GM21528 (cell line): ENCODE data around the gene POLR2C.
"Not testable (repeated sequence)": the region's sequence is repeated elsewhere in the genome, so short reads cannot be mapped to it uniquely, and the experiment has no call there.

Experiments
- ATAC-seq: cut with Tn5 transposase; IDR thresholded peaks from one replicate; pipeline ENCODE4 v1.9.1; 2021; ENCODE audit warnings: mild to moderate bottlenecking, moderate library complexity; ENCODE audit not compliant: unreplicated experiment, low FRiP score

The POLR2C gene

DNA sequence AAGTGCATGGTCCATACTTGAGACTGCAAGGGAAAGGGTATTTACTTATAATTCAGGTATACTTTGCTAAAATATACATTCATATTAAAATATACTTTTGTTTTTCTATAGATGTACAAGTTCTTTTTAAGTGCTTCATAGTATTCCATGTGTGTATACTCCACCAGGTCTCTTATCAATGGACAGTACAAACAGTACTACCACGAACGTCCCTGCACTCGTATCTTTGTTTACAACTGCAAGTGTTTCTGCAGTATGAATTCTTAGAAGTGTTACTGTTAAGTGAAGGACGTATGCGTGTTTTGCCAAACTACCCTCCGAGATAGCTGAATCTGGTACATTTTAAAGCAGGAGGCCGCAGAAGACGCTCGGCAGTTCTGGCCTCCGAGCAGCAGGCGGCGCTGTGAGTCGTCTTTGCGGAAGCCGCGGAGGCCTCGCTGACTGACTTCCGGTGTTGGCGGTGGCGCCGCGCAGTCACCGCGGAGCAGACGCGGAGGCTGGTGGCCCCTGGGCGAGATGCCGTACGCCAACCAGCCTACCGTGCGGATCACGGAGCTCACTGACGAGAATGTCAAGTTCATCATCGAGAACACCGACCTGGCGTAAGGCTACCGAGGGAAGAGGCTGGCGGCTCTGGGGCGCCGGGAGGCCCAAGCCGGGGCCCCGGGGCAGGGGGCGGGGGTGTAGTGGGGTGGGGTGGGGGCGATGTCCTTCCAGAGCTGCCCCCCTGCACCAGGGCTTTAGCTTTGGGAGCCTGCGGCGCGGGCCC lies at the start of gene POLR2C:
POLR2C (plus strand) TSS at position 471 of the 769 bp plus-strand sequence; CDS start at position 517, 46 bp downstream.
- ATAC-seq, result peak; percentile 78

GRCh38 chr16:57413301-57413730 lies 49.2 kb upstream of the POLR2C start:
- no peak for ATAC-seq

- no peak for ATAC-seq
These were observed 48.7 kb upstream of the POLR2C start for GRCh38 chr16:57413733-57414132.

GRCh38 chr16:57416084-57416483 lies 46.4 kb upstream of the POLR2C start:
- no peak for ATAC-seq

DNA sequence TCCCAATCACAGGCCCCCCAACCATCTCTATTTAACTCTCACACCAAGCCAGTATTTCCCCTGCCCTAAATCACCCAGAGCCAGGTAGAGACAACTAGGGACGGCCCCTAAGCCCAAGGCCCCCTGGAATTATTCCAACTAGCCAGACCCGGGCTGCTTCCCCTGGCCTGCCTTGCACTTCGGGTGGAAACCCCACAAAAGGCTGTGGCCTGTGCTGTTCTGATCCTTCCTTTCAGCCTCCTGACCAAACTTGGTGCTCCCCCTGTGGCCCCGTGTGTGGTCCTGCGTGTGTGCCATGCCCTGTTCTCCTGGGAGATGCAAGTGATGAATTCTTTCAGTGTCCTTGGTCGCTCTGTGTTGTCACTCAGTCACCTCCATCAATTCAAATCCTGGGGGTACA lies 43.0 kb upstream of the POLR2C start:
- no peak for ATAC-seq

- ATAC-seq, result no peak
These were observed 40.2 kb upstream of the POLR2C start for GRCh38 chr16:57422026-57422944.

DNA sequence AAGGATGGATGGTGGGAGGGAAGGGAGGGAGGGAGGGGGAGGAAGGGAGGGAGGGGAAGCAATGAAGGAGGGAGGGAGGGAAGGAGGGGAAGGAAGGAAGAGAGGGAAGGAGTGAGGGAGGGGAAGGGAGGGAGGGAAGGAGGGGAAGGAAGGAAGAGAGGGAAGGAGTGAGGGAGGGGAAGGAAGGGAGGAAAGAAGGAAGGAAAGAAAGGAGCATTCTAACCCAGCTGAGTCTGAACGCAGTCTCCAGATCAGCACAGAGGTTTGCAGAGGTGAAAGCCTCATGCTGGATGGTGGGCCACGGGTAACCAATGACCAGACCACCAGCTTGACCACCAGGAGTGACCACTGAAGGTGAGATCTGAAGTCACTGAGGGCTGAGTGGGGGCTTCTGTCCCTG lies 39.3 kb upstream of the POLR2C start:
- no peak for ATAC-seq

GRCh38 chr16:57424583-57424982 lies 37.9 kb upstream of the POLR2C start:
- ATAC-seq, result no peak

DNA sequence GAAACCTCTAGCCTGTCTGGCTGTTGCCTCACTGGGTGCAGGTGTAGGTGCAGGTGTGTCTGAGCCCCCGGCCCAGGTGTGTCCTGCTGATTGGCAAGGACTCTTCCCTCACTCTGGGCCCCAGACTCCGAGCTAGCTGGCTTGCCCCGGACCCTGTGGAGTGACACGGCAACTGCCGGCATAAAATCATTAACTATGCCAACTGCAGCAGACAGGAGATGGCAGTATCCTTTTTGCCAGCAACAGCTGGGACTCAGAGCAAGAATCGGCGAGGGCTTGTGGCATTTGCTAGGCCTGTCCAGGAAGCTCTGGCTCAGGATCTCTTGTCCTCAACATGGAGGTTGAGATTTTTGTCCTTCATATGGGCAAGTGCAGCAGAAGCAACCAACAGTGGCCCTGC lies 36.1 kb upstream of the POLR2C start:
- no peak for ATAC-seq

GRCh38 chr16:57427307-57427706 lies 35.2 kb upstream of the POLR2C start:
- no peak for ATAC-seq

GRCh38 chr16:57427824-57428223 lies 34.7 kb upstream of the POLR2C start:
- no peak for ATAC-seq

- no peak for ATAC-seq
These were observed 31.5 kb upstream of the POLR2C start for GRCh38 chr16:57430955-57431354.

GRCh38 chr16:57432505-57432904 lies 30.0 kb upstream of the POLR2C start:
- ATAC-seq, result no peak

DNA sequence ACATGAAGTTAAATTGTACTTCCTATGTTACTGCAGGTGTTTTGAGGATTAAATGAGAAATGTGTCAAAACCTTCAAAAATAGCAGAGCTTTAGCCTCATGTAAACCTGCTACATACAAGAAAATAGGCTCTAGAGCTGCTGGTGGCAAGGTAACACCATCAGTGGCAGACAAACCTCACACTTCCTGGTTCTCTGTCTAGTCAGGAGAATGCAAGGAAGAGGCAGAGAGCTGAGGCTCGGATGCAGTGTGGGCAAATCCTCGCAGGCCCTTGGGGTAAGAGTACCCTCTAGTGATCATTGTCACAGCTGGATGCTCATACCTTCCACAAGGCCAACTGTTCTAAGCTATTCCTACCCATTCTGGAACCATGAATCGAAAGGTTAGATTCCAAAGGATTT lies 29.5 kb upstream of the POLR2C start:
- no peak for ATAC-seq

GRCh38 chr16:57434003-57434402 lies 28.5 kb upstream of the POLR2C start:
- ATAC-seq, result no peak

- no peak for ATAC-seq
These were observed 26.6 kb upstream of the POLR2C start for GRCh38 chr16:57435838-57436237.

GRCh38 chr16:57439947-57440346 lies 22.5 kb upstream of the POLR2C start:
- not testable (repeated sequence) for ATAC-seq

DNA sequence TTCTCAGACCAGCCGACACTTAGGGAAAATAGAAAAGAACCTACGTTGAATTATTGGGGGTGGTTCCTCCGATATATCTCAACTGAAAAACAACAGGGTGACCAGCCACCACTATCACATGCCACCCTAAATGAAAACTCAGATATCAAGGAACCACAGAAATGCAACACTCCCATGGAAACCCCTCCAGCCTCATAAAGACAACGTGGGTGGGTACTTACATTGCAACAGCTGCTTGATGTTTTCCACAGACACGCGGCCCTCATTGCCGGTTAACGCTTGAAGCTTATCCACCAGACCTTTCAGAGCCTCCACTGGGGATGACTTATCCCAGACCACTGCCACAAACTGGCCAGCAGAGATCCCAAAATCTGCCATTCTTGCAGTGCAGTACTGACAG lies 21.9 kb upstream of the POLR2C start:
- not testable (repeated sequence) for ATAC-seq

- no peak for ATAC-seq
These were observed 17.8 kb upstream of the POLR2C start for GRCh38 chr16:57444711-57445110.

DNA sequence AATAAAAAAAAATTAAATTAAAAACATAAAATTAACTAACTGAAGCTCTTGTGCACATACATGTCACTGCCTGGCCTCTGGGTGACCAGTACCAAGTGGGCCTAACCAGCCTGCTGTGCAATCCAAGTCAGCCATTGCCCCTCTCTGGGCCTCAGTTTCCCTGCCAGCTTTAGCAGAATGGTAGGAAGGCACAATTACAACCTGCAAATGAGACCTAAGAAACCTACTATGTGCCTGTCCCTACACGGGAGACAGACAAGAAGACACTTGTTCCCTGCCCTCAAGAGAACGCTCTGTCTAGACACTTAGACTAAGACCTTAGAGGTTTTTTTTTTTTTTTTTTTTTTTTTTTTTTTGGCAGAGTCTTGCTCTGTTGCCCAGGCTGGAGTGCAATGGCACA lies 17.0 kb upstream of the POLR2C start:
- ATAC-seq, result no peak

- ATAC-seq, result peak; percentile 37
These were observed 15.8 kb upstream of the POLR2C start for GRCh38 chr16:57446531-57447185.
